ENCODE results near the gene MLXIP.
A peak's percentile ranks its signal among the peaks of the same experiment; 100 is the strongest.

Gene MLXIP

DNA sequence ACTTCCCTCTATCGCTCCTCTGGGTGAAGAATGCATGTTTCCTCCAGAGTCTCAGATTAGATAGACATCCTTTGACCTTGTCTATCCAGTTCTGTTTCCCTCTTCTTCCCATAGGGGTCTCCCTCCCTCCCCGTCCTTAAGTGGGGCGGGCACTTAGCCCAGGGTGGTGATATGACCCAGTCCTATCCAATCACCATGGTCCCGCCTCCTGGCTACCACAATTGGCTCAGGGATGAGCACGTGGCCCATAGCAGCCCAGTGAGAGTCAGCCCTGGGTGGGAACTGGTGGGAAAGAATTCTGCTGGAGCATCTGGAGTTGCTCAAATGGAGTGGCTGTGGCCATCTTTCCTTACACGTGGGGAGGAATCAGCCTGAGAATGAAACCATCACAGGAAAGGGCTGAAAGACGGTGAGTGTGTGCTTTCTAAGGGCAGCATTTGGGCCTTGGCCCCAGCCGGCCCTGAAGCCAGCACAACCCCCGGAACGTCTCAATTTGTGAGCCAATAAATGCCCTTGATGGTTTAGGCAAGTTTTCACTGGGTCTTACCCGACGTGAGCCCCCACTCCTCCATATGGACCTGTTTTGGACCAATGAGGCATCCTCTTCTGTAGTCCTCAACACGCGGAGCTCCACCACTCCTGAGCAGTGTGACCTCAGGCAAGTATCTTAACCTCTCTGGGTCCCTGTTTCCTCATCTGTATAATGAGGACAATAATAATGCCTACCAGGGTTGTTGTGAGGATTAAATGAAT is 14.4 kb upstream of the MLXIP start (continued):
- TF ChIP-seq, protein P1, sequence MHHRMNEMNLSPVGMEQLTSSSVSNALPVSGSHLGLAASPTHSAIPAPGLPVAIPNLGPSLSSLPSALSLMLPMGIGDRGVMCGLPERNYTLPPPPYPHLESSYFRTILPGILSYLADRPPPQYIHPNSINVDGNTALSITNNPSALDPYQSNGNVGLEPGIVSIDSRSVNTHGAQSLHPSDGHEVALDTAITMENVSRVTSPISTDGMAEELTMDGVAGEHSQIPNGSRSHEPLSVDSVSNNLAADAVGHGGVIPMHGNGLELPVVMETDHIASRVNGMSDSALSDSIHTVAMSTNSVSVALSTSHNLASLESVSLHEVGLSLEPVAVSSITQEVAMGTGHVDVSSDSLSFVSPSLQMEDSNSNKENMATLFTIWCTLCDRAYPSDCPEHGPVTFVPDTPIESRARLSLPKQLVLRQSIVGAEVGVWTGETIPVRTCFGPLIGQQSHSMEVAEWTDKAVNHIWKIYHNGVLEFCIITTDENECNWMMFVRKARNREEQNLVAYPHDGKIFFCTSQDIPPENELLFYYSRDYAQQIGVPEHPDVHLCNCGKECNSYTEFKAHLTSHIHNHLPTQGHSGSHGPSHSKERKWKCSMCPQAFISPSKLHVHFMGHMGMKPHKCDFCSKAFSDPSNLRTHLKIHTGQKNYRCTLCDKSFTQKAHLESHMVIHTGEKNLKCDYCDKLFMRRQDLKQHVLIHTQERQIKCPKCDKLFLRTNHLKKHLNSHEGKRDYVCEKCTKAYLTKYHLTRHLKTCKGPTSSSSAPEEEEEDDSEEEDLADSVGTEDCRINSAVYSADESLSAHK (tag by site-specific recombination; IDR thresholded peaks at IDR 0.05), result 0 out of 2 replicates have a peak, but pooled peaks have one; percentile 21
- 0 out of 2 replicates have a peak, but pooled peaks have one; percentile 24 for TF ChIP-seq MZF1 (tag by site-specific recombination; IDR thresholded peaks at IDR 0.05; ENCODE audit: borderline replicate concordance)
- peak; percentile 34; the same call in 1 of the 2 replicates for TF ChIP-seq ZNF24 (tag by site-specific recombination; IDR thresholded peaks at IDR 0.05)
- TF ChIP-seq, protein P2, sequence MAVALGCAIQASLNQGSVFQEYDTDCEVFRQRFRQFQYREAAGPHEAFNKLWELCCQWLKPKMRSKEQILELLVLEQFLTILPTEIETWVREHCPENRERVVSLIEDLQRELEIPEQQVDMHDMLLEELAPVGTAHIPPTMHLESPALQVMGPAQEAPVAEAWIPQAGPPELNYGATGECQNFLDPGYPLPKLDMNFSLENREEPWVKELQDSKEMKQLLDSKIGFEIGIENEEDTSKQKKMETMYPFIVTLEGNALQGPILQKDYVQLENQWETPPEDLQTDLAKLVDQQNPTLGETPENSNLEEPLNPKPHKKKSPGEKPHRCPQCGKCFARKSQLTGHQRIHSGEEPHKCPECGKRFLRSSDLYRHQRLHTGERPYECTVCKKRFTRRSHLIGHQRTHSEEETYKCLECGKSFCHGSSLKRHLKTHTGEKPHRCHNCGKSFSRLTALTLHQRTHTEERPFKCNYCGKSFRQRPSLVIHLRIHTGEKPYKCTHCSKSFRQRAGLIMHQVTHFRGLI (tag by site-specific recombination; IDR thresholded peaks at IDR 0.05), result no peak
- TF ChIP-seq ZNF223 (tag by site-specific recombination; IDR thresholded peaks at IDR 0.05), result no peak
- TF ChIP-seq, protein P3, sequence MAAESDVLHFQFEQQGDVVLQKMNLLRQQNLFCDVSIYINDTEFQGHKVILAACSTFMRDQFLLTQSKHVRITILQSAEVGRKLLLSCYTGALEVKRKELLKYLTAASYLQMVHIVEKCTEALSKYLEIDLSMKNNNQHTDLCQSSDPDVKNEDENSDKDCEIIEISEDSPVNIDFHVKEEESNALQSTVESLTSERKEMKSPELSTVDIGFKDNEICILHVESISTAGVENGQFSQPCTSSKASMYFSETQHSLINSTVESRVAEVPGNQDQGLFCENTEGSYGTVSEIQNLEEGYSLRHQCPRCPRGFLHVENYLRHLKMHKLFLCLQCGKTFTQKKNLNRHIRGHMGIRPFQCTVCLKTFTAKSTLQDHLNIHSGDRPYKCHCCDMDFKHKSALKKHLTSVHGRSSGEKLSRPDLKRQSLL (tag by site-specific recombination; IDR thresholded peaks at IDR 0.05), result no peak
- TF ChIP-seq KLF9 (tag by site-specific recombination; IDR thresholded peaks at IDR 0.05; ENCODE audit: low read depth), result no peak
- TF ChIP-seq ZNF10 (tag by site-specific recombination; IDR thresholded peaks at IDR 0.05), result no peak
- TF ChIP-seq, protein P4, sequence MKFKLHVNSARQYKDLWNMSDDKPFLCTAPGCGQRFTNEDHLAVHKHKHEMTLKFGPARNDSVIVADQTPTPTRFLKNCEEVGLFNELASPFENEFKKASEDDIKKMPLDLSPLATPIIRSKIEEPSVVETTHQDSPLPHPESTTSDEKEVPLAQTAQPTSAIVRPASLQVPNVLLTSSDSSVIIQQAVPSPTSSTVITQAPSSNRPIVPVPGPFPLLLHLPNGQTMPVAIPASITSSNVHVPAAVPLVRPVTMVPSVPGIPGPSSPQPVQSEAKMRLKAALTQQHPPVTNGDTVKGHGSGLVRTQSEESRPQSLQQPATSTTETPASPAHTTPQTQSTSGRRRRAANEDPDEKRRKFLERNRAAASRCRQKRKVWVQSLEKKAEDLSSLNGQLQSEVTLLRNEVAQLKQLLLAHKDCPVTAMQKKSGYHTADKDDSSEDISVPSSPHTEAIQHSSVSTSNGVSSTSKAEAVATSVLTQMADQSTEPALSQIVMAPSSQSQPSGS (tag by site-specific recombination; IDR thresholded peaks at IDR 0.05; ENCODE audit: low read depth), result no peak
- TF ChIP-seq ZBTB7A (tag by site-specific recombination; IDR thresholded peaks at IDR 0.05; ENCODE audit: low read depth), result no peak
- TF ChIP-seq ZNF292 (tag by site-specific recombination; IDR thresholded peaks at IDR 0.05; ENCODE audit: borderline replicate concordance, low read depth), result no peak
- no peak for TF ChIP-seq ZNF157 (tag by site-specific recombination; IDR thresholded peaks at IDR 0.05)
- TF ChIP-seq ZNF529 (tag by site-specific recombination; IDR thresholded peaks at IDR 0.05; ENCODE audit: insufficient replicate concordance), result no peak
- no peak for TF ChIP-seq ZSCAN23 (tag by site-specific recombination; IDR thresholded peaks at IDR 0.05)
- TF ChIP-seq, protein P5, sequence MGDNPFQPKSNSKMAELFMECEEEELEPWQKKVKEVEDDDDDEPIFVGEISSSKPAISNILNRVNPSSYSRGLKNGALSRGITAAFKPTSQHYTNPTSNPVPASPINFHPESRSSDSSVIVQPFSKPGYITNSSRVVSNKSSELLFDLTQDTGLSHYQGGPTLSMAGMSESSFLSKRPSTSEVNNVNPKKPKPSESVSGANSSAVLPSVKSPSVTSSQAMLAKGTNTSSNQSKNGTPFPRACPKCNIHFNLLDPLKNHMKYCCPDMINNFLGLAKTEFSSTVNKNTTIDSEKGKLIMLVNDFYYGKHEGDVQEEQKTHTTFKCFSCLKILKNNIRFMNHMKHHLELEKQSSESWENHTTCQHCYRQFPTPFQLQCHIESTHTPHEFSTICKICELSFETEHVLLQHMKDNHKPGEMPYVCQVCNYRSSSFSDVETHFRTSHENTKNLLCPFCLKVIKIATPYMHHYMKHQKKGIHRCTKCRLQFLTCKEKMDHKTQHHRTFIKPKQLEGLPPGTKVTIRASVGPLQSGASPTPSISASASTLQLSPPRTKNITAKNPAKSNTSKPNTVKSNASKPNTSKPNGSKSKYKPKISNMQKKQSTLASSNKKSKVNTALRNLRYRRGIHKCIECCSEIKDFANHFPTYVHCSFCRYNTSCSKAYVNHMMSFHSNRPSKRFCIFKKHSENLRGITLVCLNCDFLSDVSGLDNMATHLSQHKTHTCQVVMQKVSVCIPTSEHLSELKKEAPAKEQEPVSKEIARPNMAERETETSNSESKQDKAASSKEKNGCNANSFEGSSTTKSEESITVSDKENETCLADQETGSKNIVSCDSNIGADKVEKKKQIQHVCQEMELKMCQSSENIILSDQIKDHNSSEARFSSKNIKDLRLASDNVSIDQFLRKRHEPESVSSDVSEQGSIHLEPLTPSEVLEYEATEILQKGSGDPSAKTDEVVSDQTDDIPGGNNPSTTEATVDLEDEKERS (tag by site-specific recombination; IDR thresholded peaks at IDR 0.05), result no peak
- TF ChIP-seq, protein P6, sequence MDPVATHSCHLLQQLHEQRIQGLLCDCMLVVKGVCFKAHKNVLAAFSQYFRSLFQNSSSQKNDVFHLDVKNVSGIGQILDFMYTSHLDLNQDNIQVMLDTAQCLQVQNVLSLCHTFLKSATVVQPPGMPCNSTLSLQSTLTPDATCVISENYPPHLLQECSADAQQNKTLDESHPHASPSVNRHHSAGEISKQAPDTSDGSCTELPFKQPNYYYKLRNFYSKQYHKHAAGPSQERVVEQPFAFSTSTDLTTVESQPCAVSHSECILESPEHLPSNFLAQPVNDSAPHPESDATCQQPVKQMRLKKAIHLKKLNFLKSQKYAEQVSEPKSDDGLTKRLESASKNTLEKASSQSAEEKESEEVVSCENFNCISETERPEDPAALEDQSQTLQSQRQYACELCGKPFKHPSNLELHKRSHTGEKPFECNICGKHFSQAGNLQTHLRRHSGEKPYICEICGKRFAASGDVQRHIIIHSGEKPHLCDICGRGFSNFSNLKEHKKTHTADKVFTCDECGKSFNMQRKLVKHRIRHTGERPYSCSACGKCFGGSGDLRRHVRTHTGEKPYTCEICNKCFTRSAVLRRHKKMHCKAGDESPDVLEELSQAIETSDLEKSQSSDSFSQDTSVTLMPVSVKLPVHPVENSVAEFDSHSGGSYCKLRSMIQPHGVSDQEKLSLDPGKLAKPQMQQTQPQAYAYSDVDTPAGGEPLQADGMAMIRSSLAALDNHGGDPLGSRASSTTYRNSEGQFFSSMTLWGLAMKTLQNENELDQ (tag by site-specific recombination; IDR thresholded peaks at IDR 0.05; ENCODE audit: low read depth), result no peak
- no peak for TF ChIP-seq ZNF423 (tag by site-specific recombination; IDR thresholded peaks at IDR 0.05)
- TF ChIP-seq, protein P7, sequence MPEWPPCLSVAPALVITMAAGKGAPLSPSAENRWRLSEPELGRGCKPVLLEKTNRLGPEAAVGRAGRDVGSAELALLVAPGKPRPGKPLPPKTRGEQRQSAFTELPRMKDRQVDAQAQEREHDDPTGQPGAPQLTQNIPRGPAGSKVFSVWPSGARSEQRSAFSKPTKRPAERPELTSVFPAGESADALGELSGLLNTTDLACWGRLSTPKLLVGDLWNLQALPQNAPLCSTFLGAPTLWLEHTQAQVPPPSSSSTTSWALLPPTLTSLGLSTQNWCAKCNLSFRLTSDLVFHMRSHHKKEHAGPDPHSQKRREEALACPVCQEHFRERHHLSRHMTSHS (tag by site-specific recombination; IDR thresholded peaks at IDR 0.05), result no peak
- no peak for TF ChIP-seq ZNF112 (tag by site-specific recombination; IDR thresholded peaks at IDR 0.05)
- TF ChIP-seq, protein P8, sequence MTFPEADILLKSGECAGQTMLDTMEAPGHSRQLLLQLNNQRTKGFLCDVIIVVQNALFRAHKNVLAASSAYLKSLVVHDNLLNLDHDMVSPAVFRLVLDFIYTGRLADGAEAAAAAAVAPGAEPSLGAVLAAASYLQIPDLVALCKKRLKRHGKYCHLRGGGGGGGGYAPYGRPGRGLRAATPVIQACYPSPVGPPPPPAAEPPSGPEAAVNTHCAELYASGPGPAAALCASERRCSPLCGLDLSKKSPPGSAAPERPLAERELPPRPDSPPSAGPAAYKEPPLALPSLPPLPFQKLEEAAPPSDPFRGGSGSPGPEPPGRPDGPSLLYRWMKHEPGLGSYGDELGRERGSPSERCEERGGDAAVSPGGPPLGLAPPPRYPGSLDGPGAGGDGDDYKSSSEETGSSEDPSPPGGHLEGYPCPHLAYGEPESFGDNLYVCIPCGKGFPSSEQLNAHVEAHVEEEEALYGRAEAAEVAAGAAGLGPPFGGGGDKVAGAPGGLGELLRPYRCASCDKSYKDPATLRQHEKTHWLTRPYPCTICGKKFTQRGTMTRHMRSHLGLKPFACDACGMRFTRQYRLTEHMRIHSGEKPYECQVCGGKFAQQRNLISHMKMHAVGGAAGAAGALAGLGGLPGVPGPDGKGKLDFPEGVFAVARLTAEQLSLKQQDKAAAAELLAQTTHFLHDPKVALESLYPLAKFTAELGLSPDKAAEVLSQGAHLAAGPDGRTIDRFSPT (tag by site-specific recombination; IDR thresholded peaks at IDR 0.05), result peak; percentile 89
- no peak for TF ChIP-seq TCF7L2 (IDR thresholded peaks at IDR 0.05; ENCODE audit: borderline replicate concordance, low read depth, low read length)
- TF ChIP-seq ZFP69B (tag by site-specific recombination; IDR thresholded peaks at IDR 0.05), result no peak; the same call in 1 of the 2 replicates
- no peak for TF ChIP-seq ZFP3 (tag by site-specific recombination; IDR thresholded peaks at IDR 0.05; ENCODE audit: low read depth)

All from HEK293 (cell line).